HCT116 (cell line): ENCODE data around the gene DNM2. TPM values are rescaled to one million over a fixed set of nuclear protein-coding genes. Genes with fewer than 3 reads are reported as not detected.

Source experiments
- ATAC-seq: fragments of 200-7000 bp; cut with Tn5 transposase; 2 replicates; pipeline ENCODE4 v1.9.1; 2020; ENCODE audit warnings: mild to moderate bottlenecking, moderate library complexity
- BruUV-seq: library from RNA; stranded (reverse); fragments of 400-500 nt; replicated peaks from 2 replicates; lab custom pipeline; 2021; lab: Mats Ljungman, UMichigan
- CTCF ChIA-PET: fragments of 300-600 bp; sonication (Branson Sonifier 250); formaldehyde crosslinking; loops from one replicate; lab custom pipeline; 2021; ENCODE audit warnings: antibody characterized with exemption; lab: Charles Lee
- POLR2A ChIA-PET: fragments of 300-600, 350-600 bp; sonication (Branson Sonifier 250); formaldehyde crosslinking; loops from one replicate; lab custom pipeline; 2021; ENCODE audit warnings: antibody characterized with exemption; lab: Charles Lee
- RAD21 ChIA-PET, 2 experiments: fragments of 300-600 bp; sonication (Branson Sonifier 250); formaldehyde crosslinking; loops; one replicate each; lab custom pipeline; 2023; ENCODE audit warnings: low total read pairs in 2 of 2; ENCODE audit not compliant: uncharacterized antibody in 2 of 2, unreplicated experiment in 2 of 2, low non-redundant PET in 1 of 2; lab: Charles Lee
- DNase-seq: peaks from one replicate; pipeline ENCODE4 v3.0.0-alpha.2; 2010; ENCODE audit warnings: low read depth, low spot score
- H2AFZ ChIP-seq: fragments of 200-600 bp; shearing (Covaris generic), sonication (generic); 2 replicates; pipeline ENCODE4 v1.6.1; 2017; ENCODE audit warnings: low read depth, mixed run types, mixed read lengths, antibody characterized with exemption, low read length; ENCODE audit not compliant: poor library complexity, severe bottlenecking
- H3K27ac ChIP-seq: 2 replicates; pipeline ENCODE4 v1.5.1; 2012; ENCODE audit warnings: low read depth, low read length
- H3K27me3 ChIP-seq: fragments of 200-600 bp; sonication (generic); 2 replicates; pipeline ENCODE4 v1.6.1; 2016; ENCODE audit warnings: mixed run types, low read length, mixed read lengths; ENCODE audit not compliant: insufficient read depth
- H3K36me3 ChIP-seq, 2 experiments: fragments of 200-500 bp in 1 of 2; fragments of 200-600 bp in 1 of 2; sonication (Bioruptor generic) in 1 of 2; sonication (generic) in 1 of 2; 2 replicates each; pipeline versions ENCODE4 v1.5.1 to v1.6.1; 2014 to 2016; ENCODE audit warnings: low read length in 2 of 2, inconsistent platforms in 1 of 2, mixed read lengths in 1 of 2, mixed run types in 1 of 2; ENCODE audit not compliant: insufficient read depth in 2 of 2, control insufficient read depth in 1 of 2
- H3K4me1 ChIP-seq, 2 experiments: fragments of 200-600 bp in 1 of 2; sonication (generic) in 1 of 2; 2 replicates each; pipeline versions ENCODE4 v1.5.1 to v1.6.1; 2012 to 2017; ENCODE audit warnings: low read length in 2 of 2, inconsistent platforms in 1 of 2, mild to moderate bottlenecking in 1 of 2, mixed read lengths in 1 of 2, mixed run types in 1 of 2, moderate library complexity in 1 of 2; ENCODE audit not compliant: insufficient read depth in 2 of 2, control insufficient read depth in 1 of 2
- H3K4me2 ChIP-seq: fragments of 200-600 bp; sonication (generic); 2 replicates; pipeline ENCODE4 v1.6.1; 2017; ENCODE audit warnings: mixed run types, low read length, mixed read lengths
- H3K4me3 ChIP-seq, 2 experiments: fragments of 200-600 bp in 1 of 2; sonication (generic) in 1 of 2; replicated peaks in 1 of 2; 2 replicates each; pipeline ENCODE4 v1.5.1; 2011 to 2016; ENCODE audit warnings: low read length in 2 of 2, control low read depth in 1 of 2, low read depth in 1 of 2, mild to moderate bottlenecking in 1 of 2, mixed read lengths in 1 of 2, mixed run types in 1 of 2
- H3K79me2 ChIP-seq: fragments of 200-600 bp; sonication (generic); 2 replicates; pipeline ENCODE4 v1.6.1; 2017; ENCODE audit warnings: mild to moderate bottlenecking, mixed run types, low read length, moderate library complexity, mixed read lengths; ENCODE audit not compliant: insufficient read depth
- H3K9ac ChIP-seq: fragments of 200-600 bp; sonication (generic); 2 replicates; pipeline ENCODE4 v1.6.1; 2016; ENCODE audit warnings: low read length, mixed read lengths
- H3K9me2 ChIP-seq: fragments of 200-600 bp; sonication (generic), shearing (Covaris generic); 2 replicates; pipeline ENCODE4 v1.6.1; 2017; ENCODE audit warnings: mixed run types, mild to moderate bottlenecking, moderate library complexity; ENCODE audit not compliant: insufficient read depth
- H3K9me3 ChIP-seq, 2 experiments: fragments of 200-500 bp in 1 of 2; fragments of 200-600 bp in 1 of 2; sonication (Bioruptor generic) in 1 of 2; sonication (generic) in 1 of 2; 2 replicates each; pipeline ENCODE4 v1.6.1; 2014 to 2017; ENCODE audit warnings: low read length in 2 of 2, mixed read lengths in 2 of 2, inconsistent platforms in 1 of 2, low read depth in 1 of 2, mild to moderate bottlenecking in 1 of 2, mixed run types in 1 of 2, moderate library complexity in 1 of 2; ENCODE audit not compliant: control insufficient read depth in 1 of 2, insufficient read depth in 1 of 2
- H4K20me1 ChIP-seq: fragments of 200-600 bp; sonication (generic), shearing (Covaris generic); 2 replicates; pipeline ENCODE4 v1.6.1; 2017; ENCODE audit warnings: mixed run types, mild to moderate bottlenecking, moderate library complexity; ENCODE audit not compliant: insufficient read depth
- CEBPB ChIP-seq: IDR thresholded peaks from 2 replicates; pipeline ENCODE4 v1.6.1; 2012; ENCODE audit warnings: low read depth
- EGR1 ChIP-seq: IDR thresholded peaks from 2 replicates; pipeline ENCODE4 v1.6.1; 2012; ENCODE audit warnings: low read depth
- ELF1 ChIP-seq: IDR thresholded peaks from 2 replicates; pipeline ENCODE4 v1.6.1; 2012; ENCODE audit warnings: low read depth, borderline replicate concordance
- FOSL1 ChIP-seq: IDR thresholded peaks from 2 replicates; pipeline ENCODE4 v1.6.1; 2012; ENCODE audit warnings: low read depth
- POLR2A ChIP-seq: IDR thresholded peaks from 2 replicates; pipeline ENCODE4 v1.7.0; 2011; ENCODE audit warnings: borderline replicate concordance; ENCODE audit not compliant: insufficient read depth, insufficient read length; ENCODE audit errors: extremely low read depth
- POLR2AphosphoS5 ChIP-seq: IDR thresholded peaks from 2 replicates; pipeline ENCODE4 v1.6.1; 2011; ENCODE audit warnings: mild to moderate bottlenecking, low read depth, low read length, moderate library complexity
- REST ChIP-seq: IDR thresholded peaks from 2 replicates; pipeline ENCODE4 v1.6.1; 2012; ENCODE audit warnings: low read depth
- SIN3A ChIP-seq: IDR thresholded peaks from 2 replicates; pipeline ENCODE4 v1.6.1; 2012; ENCODE audit warnings: low read depth
- SRF ChIP-seq: IDR thresholded peaks from 2 replicates; pipeline ENCODE4 v1.6.1; 2012; ENCODE audit warnings: low read depth
- TCF7L2 ChIP-seq: IDR thresholded peaks from 2 replicates; pipeline ENCODE4 v1.7.0; 2011; ENCODE audit warnings: borderline replicate concordance, inconsistent platforms; ENCODE audit not compliant: insufficient read depth, insufficient read length; ENCODE audit errors: extremely low read depth
- ZFX ChIP-seq: fragments of 450-650 bp; IDR thresholded peaks from 2 replicates; pipeline ENCODE4 v1.6.1; 2017
- ZNF274 ChIP-seq: fragments of 200-500 bp; sonication (Bioruptor generic); IDR thresholded peaks from 2 replicates; pipeline ENCODE4 v1.6.1; 2014; ENCODE audit warnings: mild to moderate bottlenecking, low read depth, low read length, inconsistent platforms
- intact Hi-C: fragments of 100-400 bp; cut with micrococcal nuclease; formaldehyde crosslinking; loops from 2 replicates; pipeline ENCODE4 v1.10.0; 2022
- total RNA-seq: library from RNA; stranded (reverse); gene quantifications from one replicate; pipeline ENCODE4 v1.2.1, GENCODE V29; 2021; ENCODE audit not compliant: unreplicated experiment
- TF ChIP-seq, protein P1 (sequence below): IDR thresholded peaks from 2 replicates; pipeline ENCODE4 v1.6.1; 2011; ENCODE audit warnings: mild to moderate bottlenecking, low read length, moderate library complexity; ENCODE audit not compliant: insufficient replicate concordance; ENCODE audit errors: extremely low read depth
- TF ChIP-seq, protein P2 (sequence below), 3 experiments: fragments of 200-600 bp in 1 of 3; sonication (generic) in 1 of 3; IDR thresholded peaks in 2 of 3; conservative IDR thresholded peaks in 1 of 3; 2 replicates each; pipeline ENCODE4 v1.5.1; 2012 to 2017; ENCODE audit warnings: low read depth in 2 of 3, low read length in 2 of 3, antibody characterized with exemption in 1 of 3, borderline replicate concordance in 1 of 3, control low read depth in 1 of 3, mild to moderate bottlenecking in 1 of 3, mixed read lengths in 1 of 3, mixed run types in 1 of 3, moderate library complexity in 1 of 3; ENCODE audit not compliant: insufficient read depth in 1 of 3

Gene DNM2
- total RNA-seq, 1 experiment from 2014 or later, result 183 TPM

- ChIA-PET RAD21 (no interaction called here), CTCF (no interaction called here), POLR2A (no interaction called here)
- Histone ChIP-seq H4K20me1 (no peaks in the 10 kb centered on the region), H3K9me3 (no peaks in the 10 kb centered on the region), H3K27ac (no peak overlapping the region), H3K9ac (no peak overlapping the region), H2AFZ (no peak overlapping the region), H3K79me2 (peaks cover 96% of the 10 kb centered on the region), H3K4me2 (no peak overlapping the region), H3K36me3 (no peaks in the 10 kb centered on the region; a peak in 2 of 4 replicates), H3K4me1 (peaks cover 15 to 20% of the 10 kb centered on the region in 2 experiments; a peak in 3 of 4 replicates), H3K4me3 (no peak overlapping the region), H3K27me3 (no peaks in the 10 kb centered on the region), H3K9me2 (no peaks in the 10 kb centered on the region)
- no TSS peak for BruUV-seq
- intact Hi-C loops, result no loop called here
- DNase-seq (no peak), ATAC-seq (no peak)
- no peak for TF ChIP-seq POLR2A
Observed at GRCh38 chr19:10729411-10729810, 11.5 kb downstream of the DNM2 start.

- Histone ChIP-seq H3K9ac (no peak overlapping the region), H3K36me3 (no peaks in the 10 kb centered on the region; a peak in 1 of 4 replicates), H3K79me2 (peaks cover 95% of the 10 kb centered on the region), H3K9me2 (no peaks in the 10 kb centered on the region), H3K4me2 (no peak overlapping the region), H3K4me1 (peaks cover 20 to 21% of the 10 kb centered on the region in 2 experiments; a peak in 3 of 4 replicates), H3K4me3 (no peak overlapping the region), H4K20me1 (no peaks in the 10 kb centered on the region), H3K9me3 (no peaks in the 10 kb centered on the region), H3K27ac (no peak overlapping the region; the same call in 1 of the 2 replicates), H2AFZ (no peak overlapping the region), H3K27me3 (no peaks in the 10 kb centered on the region)
- no TSS peak for BruUV-seq
- ATAC-seq (no peak), DNase-seq (no peak)
- ChIA-PET RAD21 (no interaction called here), CTCF (no interaction called here), POLR2A (no interaction called here)
- intact Hi-C loops, result no loop called here
- TF ChIP-seq ZNF274 (no peak), REST (no peak), POLR2AphosphoS5 (no peak), TCF7L2 (no peak), FOSL1 (no peak), EGR1 (no peak), SIN3A (no peak), ZFX (no peak), SRF (no peak), CEBPB (no peak), ELF1 (no peak)
- TF ChIP-seq, protein P1, sequence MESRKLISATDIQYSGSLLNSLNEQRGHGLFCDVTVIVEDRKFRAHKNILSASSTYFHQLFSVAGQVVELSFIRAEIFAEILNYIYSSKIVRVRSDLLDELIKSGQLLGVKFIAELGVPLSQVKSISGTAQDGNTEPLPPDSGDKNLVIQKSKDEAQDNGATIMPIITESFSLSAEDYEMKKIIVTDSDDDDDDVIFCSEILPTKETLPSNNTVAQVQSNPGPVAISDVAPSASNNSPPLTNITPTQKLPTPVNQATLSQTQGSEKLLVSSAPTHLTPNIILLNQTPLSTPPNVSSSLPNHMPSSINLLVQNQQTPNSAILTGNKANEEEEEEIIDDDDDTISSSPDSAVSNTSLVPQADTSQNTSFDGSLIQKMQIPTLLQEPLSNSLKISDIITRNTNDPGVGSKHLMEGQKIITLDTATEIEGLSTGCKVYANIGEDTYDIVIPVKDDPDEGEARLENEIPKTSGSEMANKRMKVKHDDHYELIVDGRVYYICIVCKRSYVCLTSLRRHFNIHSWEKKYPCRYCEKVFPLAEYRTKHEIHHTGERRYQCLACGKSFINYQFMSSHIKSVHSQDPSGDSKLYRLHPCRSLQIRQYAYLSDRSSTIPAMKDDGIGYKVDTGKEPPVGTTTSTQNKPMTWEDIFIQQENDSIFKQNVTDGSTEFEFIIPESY, result no peak
- TF ChIP-seq, protein P2, sequence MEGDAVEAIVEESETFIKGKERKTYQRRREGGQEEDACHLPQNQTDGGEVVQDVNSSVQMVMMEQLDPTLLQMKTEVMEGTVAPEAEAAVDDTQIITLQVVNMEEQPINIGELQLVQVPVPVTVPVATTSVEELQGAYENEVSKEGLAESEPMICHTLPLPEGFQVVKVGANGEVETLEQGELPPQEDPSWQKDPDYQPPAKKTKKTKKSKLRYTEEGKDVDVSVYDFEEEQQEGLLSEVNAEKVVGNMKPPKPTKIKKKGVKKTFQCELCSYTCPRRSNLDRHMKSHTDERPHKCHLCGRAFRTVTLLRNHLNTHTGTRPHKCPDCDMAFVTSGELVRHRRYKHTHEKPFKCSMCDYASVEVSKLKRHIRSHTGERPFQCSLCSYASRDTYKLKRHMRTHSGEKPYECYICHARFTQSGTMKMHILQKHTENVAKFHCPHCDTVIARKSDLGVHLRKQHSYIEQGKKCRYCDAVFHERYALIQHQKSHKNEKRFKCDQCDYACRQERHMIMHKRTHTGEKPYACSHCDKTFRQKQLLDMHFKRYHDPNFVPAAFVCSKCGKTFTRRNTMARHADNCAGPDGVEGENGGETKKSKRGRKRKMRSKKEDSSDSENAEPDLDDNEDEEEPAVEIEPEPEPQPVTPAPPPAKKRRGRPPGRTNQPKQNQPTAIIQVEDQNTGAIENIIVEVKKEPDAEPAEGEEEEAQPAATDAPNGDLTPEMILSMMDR (IDR thresholded peaks at IDR 0.05 in 2 of 3, conservative IDR thresholded peaks at IDR 0.05 in 1 of 3; ENCODE audit: borderline replicate concordance in 1 of 3, insufficient read depth in 1 of 3, low read depth in 2 of 3, low read length in 2 of 3), result no peak
Observed at GRCh38 chr19:10730932-10731331, 13.1 kb downstream of the DNM2 start.
